ENCODE data around the gene ATP2B1.
A peak's percentile ranks its signal among the peaks of the same experiment; 100 is the strongest.
"Not testable (repeated sequence)": the region's sequence is repeated elsewhere in the genome, so short reads cannot be mapped to it uniquely, and the experiment has no call there.

The ATP2B1 gene

DNA sequence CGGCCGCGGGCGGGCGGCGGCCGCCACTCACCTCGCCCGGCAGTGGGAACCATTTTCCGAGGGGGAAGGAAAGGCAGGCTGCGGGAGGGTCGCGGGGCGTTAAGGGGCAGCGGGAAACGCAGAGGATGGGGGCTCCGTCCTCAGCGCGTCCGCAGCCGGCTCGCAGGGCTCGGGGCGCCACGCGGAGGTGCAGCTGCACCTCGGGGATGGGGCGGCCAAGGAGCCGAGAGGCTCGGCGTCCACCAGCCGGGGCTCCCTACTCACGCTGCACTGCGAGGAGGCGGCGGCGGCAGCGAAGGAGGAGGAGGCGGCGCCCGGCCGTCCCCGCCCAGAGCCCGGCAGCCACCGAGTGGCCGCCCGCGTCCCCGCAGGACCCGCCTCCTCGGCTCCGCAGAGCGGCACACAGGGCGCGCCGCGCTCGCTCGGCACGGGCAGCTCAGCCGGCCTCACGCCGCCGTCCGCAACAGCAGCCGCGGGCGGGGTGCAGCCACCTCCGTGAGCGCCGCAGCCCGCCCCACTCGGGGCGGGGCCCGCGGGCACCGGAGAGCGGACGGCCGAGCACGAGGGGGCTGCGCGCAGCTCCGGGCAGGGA is at the start of gene ATP2B1:
TSS of gene ATP2B1 (minus strand) at position 274 of the 592 bp plus-strand sequence. CDS start 52,952 bp downstream, outside the sequence.
- H3K36me3 ChIP-seq (ENCODE audit: control insufficient read depth in 2 of 2, insufficient read depth in 2 of 2, low read length in 2 of 2), result no peaks in the 10 kb centered on the region
- peaks cover 5 to 10% of the 10 kb centered on the region in 2 donors for H3K4me1 ChIP-seq (ENCODE audit: control insufficient read depth in 2 of 2, insufficient read depth in 2 of 2, low read length in 2 of 2)
- H3K27ac ChIP-seq (ENCODE audit: low read depth in 2 of 2, low read length in 2 of 2), result peak within 1 kb of the TSS; percentile 99
- peak within 1 kb of the TSS; percentile 91 to 97 for H3K4me3 ChIP-seq (ENCODE audit: low read length in 2 of 2)
- H3K9me3 ChIP-seq (ENCODE audit: control insufficient read depth in 2 of 2, low read length in 2 of 2), result no peaks in the 10 kb centered on the region
- peak within 1 kb of the TSS; percentile 93 to 96 for H3K9ac ChIP-seq (ENCODE audit: low read depth in 1 of 2, low read length in 2 of 2)
- no peaks in the 10 kb centered on the region for H3K27me3 ChIP-seq (ENCODE audit: control insufficient read depth in 2 of 2, insufficient read depth in 2 of 2, low read length in 2 of 2)

DNA sequence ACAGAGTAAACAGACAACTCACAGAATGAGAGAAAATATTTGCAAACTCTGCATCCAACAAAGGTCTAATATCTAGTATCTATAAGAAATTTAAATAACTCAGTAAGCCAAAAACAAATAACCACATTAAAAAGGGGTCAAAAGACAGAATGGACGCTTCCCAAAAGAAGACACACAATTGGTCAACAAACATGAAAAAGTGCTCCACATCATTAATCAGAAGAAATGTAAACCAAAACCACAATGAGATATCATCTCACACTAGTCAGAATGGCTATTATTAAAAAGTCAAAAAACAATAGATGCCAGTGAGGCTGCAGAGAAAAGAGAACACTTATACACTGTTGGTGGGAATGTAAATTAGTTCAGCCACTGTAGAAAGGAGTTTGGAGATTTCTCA is 49.3 kb upstream of the ATP2B1 start:
- H3K36me3 ChIP-seq (ENCODE audit: control insufficient read depth in 2 of 2, insufficient read depth in 2 of 2, low read length in 2 of 2); H3K4me1 ChIP-seq (ENCODE audit: control insufficient read depth in 2 of 2, insufficient read depth in 2 of 2, low read length in 2 of 2); H3K9me3 ChIP-seq (ENCODE audit: control insufficient read depth in 2 of 2, low read length in 2 of 2); H3K9ac ChIP-seq (ENCODE audit: low read depth in 1 of 2, low read length in 2 of 2); H3K27me3 ChIP-seq (ENCODE audit: control insufficient read depth in 2 of 2, insufficient read depth in 2 of 2, low read length in 2 of 2); H3K4me3 ChIP-seq (ENCODE audit: low read length in 2 of 2); H3K27ac ChIP-seq (ENCODE audit: low read depth in 2 of 2, low read length in 2 of 2): not testable (repeated sequence)

DNA sequence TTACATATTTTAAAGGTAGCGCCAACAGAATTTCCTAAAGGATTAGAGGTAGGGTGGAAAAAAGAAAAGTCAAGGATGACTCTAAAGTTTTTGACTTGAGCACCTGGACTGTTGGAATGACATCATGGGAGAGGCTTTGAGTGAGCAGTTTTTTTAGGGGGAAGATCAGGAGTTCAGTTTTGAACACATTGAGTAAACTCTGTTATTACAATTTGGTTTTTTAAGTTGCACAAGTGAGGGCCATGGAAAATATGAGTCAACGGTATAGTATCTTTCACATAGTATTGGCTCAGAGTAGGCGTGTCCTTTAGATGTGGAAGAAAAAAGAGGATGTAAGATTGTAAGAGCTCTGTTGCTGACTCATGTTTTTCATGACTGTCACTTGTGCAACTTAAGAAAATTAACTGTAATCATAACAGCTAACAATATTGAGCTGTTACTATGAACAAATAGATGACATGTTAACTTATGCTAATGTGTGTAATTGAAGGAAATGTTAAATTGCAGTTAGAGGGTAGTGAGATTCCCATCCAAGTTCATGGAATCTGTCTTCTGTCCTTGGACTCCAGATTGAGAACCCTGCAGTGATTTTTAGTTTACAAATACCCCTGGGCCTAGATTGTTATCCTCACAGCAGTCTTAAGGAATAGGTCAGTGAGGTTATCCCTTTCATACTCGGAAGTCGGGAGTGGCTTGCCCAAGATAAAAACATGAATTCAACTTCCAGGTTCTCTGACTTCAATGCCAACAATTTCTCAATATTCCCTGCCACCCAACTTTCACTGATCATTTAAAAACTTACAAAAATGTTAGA is 48.2 kb upstream of the ATP2B1 start:
- peak overlapping the region in 1 of 2 donors; percentile 64 for H3K27ac ChIP-seq (ENCODE audit: low read depth in 2 of 2, low read length in 2 of 2)
- no peaks in the 10 kb centered on the region for H3K36me3 ChIP-seq (ENCODE audit: control insufficient read depth in 2 of 2, insufficient read depth in 2 of 2, low read length in 2 of 2)

DNA sequence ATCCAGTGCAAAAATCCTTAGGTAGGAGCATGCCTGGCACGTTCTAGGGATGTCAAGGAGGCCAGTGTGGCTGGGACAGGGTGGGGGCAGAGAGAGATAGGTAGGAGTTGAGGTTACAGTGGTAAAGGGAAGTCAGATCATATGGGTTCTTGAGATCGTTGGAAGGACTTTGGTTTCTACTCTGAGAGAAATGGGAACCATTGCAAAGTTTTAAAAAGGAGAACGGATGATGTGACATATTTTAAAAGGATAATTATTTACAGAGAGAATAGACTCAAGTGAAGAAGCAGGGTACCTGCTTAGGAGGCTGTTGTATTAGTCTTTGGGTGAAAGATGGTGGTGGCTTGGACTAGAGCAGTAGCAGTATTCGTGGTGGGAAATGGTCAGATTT is 47.6 kb upstream of the ATP2B1 start:
- no peaks in the 10 kb centered on the region for H3K4me1 ChIP-seq (ENCODE audit: control insufficient read depth in 2 of 2, insufficient read depth in 2 of 2, low read length in 2 of 2)
- no peak overlapping the region for H3K4me3 ChIP-seq (ENCODE audit: low read length in 2 of 2)
- H3K9ac ChIP-seq (ENCODE audit: low read depth in 1 of 2, low read length in 2 of 2), result no peak overlapping the region
- H3K36me3 ChIP-seq (ENCODE audit: control insufficient read depth in 2 of 2, insufficient read depth in 2 of 2, low read length in 2 of 2), result no peaks in the 10 kb centered on the region
- no peaks in the 10 kb centered on the region for H3K9me3 ChIP-seq (ENCODE audit: control insufficient read depth in 2 of 2, low read length in 2 of 2)
- peak overlapping the region in 1 of 2 donors; percentile 35 for H3K27ac ChIP-seq (ENCODE audit: low read depth in 2 of 2, low read length in 2 of 2)
- no peaks in the 10 kb centered on the region for H3K27me3 ChIP-seq (ENCODE audit: control insufficient read depth in 2 of 2, insufficient read depth in 2 of 2, low read length in 2 of 2)

More for the DNA sequence above, 48.2 kb upstream of the ATP2B1 start:
- Histone ChIP-seq H3K4me1 (ENCODE audit: control insufficient read depth in 2 of 2, insufficient read depth in 2 of 2, low read length in 2 of 2) (no peaks in the 10 kb centered on the region), H3K9me3 (ENCODE audit: control insufficient read depth in 2 of 2, low read length in 2 of 2) (no peaks in the 10 kb centered on the region), H3K9ac (ENCODE audit: low read depth in 1 of 2, low read length in 2 of 2) (no peak overlapping the region), H3K27me3 (ENCODE audit: control insufficient read depth in 2 of 2, insufficient read depth in 2 of 2, low read length in 2 of 2) (no peaks in the 10 kb centered on the region), H3K4me3 (ENCODE audit: low read length in 2 of 2) (no peak overlapping the region)

DNA sequence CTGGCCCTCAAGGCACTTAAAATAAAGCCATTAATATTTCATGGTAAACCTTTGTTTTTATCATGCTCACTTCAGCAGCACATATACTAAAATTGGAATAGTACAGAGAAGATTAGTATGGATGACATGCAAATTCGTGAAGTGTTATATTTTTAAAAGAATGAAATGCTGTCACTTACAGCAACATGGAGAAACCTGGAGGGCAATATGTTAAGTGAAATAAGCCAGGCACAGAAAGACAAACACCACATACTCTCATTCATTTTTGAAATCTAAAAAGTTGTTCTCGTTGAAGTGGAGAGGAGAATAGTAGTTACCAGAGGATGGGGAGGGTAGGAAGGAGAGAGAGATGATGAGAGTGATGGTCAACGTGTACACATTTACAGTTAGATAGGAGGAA is 45.4 kb upstream of the ATP2B1 start:
- Histone ChIP-seq H3K27ac (ENCODE audit: low read depth in 2 of 2, low read length in 2 of 2) (no peak overlapping the region), H3K9me3 (ENCODE audit: control insufficient read depth in 2 of 2, low read length in 2 of 2) (no peaks in the 10 kb centered on the region), H3K27me3 (ENCODE audit: control insufficient read depth in 2 of 2, insufficient read depth in 2 of 2, low read length in 2 of 2) (no peaks in the 10 kb centered on the region), H3K4me3 (ENCODE audit: low read length in 2 of 2) (no peak overlapping the region), H3K9ac (ENCODE audit: low read depth in 1 of 2, low read length in 2 of 2) (no peak overlapping the region), H3K36me3 (ENCODE audit: control insufficient read depth in 2 of 2, insufficient read depth in 2 of 2, low read length in 2 of 2) (no peaks in the 10 kb centered on the region), H3K4me1 (ENCODE audit: control insufficient read depth in 2 of 2, insufficient read depth in 2 of 2, low read length in 2 of 2) (no peaks in the 10 kb centered on the region)

DNA sequence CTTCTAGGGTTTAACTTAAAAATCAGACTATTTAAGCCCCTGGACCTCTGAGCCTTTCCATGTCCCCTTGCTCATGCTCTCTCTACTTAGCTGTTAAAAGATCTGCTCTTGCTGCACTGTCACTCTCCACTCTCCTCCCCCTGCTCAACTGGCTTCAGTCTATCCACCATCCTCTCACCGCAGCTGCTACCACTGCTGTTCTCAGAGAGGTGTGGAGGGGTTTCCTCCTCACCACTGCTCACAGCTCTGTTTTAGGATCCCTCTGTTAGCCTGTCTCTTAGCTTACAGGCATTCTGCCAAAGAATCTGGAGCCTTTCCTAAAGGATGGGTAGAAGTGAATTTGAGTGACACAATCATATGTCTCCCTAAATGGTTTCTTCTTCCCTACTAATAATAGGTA is 43.7 kb upstream of the ATP2B1 start:
- Histone ChIP-seq H3K9ac (ENCODE audit: low read depth in 1 of 2, low read length in 2 of 2) (no peak overlapping the region), H3K9me3 (ENCODE audit: control insufficient read depth in 2 of 2, low read length in 2 of 2) (no peaks in the 10 kb centered on the region), H3K36me3 (ENCODE audit: control insufficient read depth in 2 of 2, insufficient read depth in 2 of 2, low read length in 2 of 2) (no peaks in the 10 kb centered on the region), H3K27me3 (ENCODE audit: control insufficient read depth in 2 of 2, insufficient read depth in 2 of 2, low read length in 2 of 2) (no peaks in the 10 kb centered on the region), H3K4me1 (ENCODE audit: control insufficient read depth in 2 of 2, insufficient read depth in 2 of 2, low read length in 2 of 2) (no peaks in the 10 kb centered on the region), H3K4me3 (ENCODE audit: low read length in 2 of 2) (no peak overlapping the region), H3K27ac (ENCODE audit: low read depth in 2 of 2, low read length in 2 of 2) (no peak overlapping the region)

DNA sequence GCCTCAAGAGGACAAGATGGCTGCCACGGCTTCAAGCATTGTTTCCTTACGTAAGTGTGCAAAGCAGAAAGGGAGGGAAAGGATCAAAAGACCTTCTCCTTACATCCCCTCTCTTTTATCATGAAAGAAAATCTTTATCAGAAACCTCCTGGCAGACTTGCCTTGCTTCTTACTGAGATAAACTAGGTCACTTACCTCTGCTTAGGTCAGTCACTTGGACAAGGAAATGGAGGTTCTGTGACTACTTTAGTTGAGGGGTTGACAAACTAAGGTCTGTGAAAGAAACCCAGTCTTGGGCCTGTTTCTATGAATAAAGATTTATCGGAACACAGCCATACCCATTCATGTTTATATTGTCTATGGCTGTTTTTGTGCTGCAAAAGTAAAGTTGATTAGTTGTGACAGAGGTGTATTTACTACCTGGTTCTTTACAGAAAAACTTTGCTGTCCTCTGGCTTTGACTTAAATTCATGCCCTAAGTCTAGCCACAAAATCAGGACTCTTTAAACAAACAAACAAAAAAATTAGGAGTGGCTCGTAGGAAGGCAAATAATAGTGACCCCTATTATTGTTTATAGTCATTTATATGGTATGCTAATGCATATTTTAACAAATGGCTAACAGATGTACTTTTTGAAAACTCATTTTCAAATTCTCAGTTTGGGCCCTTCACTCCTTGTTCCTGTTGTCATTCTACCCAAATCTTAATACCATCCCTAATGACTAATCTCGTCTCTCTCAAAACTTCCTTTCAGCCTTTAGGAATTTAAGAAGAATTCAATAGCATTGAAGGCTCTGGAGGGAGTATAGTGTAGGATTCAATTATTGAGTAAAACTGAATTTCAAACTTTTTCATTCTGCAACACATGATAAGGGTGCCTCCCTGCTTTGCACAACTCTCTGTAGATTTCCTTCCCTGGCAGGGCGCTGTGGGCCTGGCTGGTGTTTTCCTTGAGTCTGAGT is 42.0 kb upstream of the ATP2B1 start:
- H3K36me3 ChIP-seq (ENCODE audit: control insufficient read depth in 2 of 2, insufficient read depth in 2 of 2, low read length in 2 of 2), result no peaks in the 10 kb centered on the region
- H3K27ac ChIP-seq (ENCODE audit: low read depth in 2 of 2, low read length in 2 of 2), result no peak overlapping the region
- H3K9me3 ChIP-seq (ENCODE audit: control insufficient read depth in 2 of 2, low read length in 2 of 2), result no peaks in the 10 kb centered on the region
- no peak overlapping the region for H3K4me3 ChIP-seq (ENCODE audit: low read length in 2 of 2)
- H3K27me3 ChIP-seq (ENCODE audit: control insufficient read depth in 2 of 2, insufficient read depth in 2 of 2, low read length in 2 of 2), result no peaks in the 10 kb centered on the region
- H3K4me1 ChIP-seq (ENCODE audit: control insufficient read depth in 2 of 2, insufficient read depth in 2 of 2, low read length in 2 of 2), result no peaks in the 10 kb centered on the region
- H3K9ac ChIP-seq (ENCODE audit: low read depth in 1 of 2, low read length in 2 of 2), result no peak overlapping the region

DNA sequence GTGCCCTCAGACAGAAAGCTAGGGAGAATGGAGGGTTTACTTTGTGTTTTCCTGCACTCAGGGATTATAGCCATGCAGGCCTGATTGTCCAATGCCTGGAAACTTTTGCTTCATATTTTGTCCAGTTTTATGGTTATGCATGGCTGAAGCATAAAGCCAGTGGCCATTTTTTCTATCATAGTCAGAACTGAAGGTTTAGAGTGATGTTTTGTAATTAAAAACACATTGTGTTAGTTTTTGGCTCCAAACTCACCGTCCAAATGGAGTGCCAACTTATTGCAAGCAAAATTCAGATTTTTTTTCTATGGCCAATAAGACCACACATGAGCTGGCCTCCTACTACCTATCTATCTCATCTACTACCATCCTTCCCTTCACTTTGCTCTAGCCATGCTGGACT is 40.2 kb upstream of the ATP2B1 start:
- Histone ChIP-seq H3K9me3 (ENCODE audit: control insufficient read depth in 2 of 2, low read length in 2 of 2) (no peaks in the 10 kb centered on the region), H3K9ac (ENCODE audit: low read depth in 1 of 2, low read length in 2 of 2) (no peak overlapping the region), H3K36me3 (ENCODE audit: control insufficient read depth in 2 of 2, insufficient read depth in 2 of 2, low read length in 2 of 2) (no peaks in the 10 kb centered on the region), H3K4me3 (ENCODE audit: low read length in 2 of 2) (no peak overlapping the region), H3K4me1 (ENCODE audit: control insufficient read depth in 2 of 2, insufficient read depth in 2 of 2, low read length in 2 of 2) (no peaks in the 10 kb centered on the region), H3K27me3 (ENCODE audit: control insufficient read depth in 2 of 2, insufficient read depth in 2 of 2, low read length in 2 of 2) (no peaks in the 10 kb centered on the region), H3K27ac (ENCODE audit: low read depth in 2 of 2, low read length in 2 of 2) (no peak overlapping the region)

DNA sequence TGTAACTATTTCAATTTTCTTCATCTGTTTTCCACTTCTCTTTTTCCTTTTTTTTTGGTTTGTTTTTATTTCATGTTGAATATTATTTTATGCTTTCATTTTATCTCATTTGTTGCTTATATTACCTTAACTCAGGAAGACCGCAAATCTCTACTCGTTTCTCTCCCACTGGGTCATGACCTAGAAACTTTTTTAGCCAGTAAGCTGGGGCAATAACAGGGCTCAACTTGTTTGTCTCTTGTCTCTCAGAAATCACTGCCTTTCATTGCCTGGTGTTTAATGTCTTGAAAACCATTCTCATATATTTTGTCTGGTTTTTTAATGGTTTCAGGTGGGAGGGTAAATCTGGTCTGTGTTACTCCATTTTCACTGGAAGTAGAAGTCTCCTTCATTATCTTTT is 36.6 kb upstream of the ATP2B1 start:
- H3K9ac ChIP-seq (ENCODE audit: low read depth in 1 of 2, low read length in 2 of 2), result no peak overlapping the region
- no peak overlapping the region for H3K27ac ChIP-seq (ENCODE audit: low read depth in 2 of 2, low read length in 2 of 2)
- H3K36me3 ChIP-seq (ENCODE audit: control insufficient read depth in 2 of 2, insufficient read depth in 2 of 2, low read length in 2 of 2), result no peaks in the 10 kb centered on the region
- no peaks in the 10 kb centered on the region for H3K27me3 ChIP-seq (ENCODE audit: control insufficient read depth in 2 of 2, insufficient read depth in 2 of 2, low read length in 2 of 2)
- H3K9me3 ChIP-seq (ENCODE audit: control insufficient read depth in 2 of 2, low read length in 2 of 2), result peaks cover 0 to 4% of the 10 kb centered on the region in 2 donors
- H3K4me3 ChIP-seq (ENCODE audit: low read length in 2 of 2), result no peak overlapping the region
- H3K4me1 ChIP-seq (ENCODE audit: control insufficient read depth in 2 of 2, insufficient read depth in 2 of 2, low read length in 2 of 2), result no peaks in the 10 kb centered on the region
